Esophagus muscularis mucosa (tissue), 4 donors: Measurements from ENCODE around the gene GJB3.

Experiments
- EP300 ChIP-seq: sonication (generic); formaldehyde crosslinking; IDR thresholded peaks from one replicate; pipeline ENCODE4 v1.6.1; 2017; ENCODE audit warnings: antibody characterized with exemption
- POLR2A ChIP-seq: fragments of 450-650 bp; IDR thresholded peaks from one replicate; pipeline ENCODE4 v1.6.1; 2017; ENCODE audit warnings: antibody characterized with exemption, moderate library complexity, mild to moderate bottlenecking, low read depth
- POLR2AphosphoS5 ChIP-seq, 2 donors: sonication (generic); formaldehyde crosslinking; IDR thresholded peaks; one replicate each; pipeline ENCODE4 v1.6.1; 2017; ENCODE audit warnings: antibody characterized with exemption in 2 of 2
- TF ChIP-seq, protein P1 (sequence below), 3 experiments: fragments of 200-600 bp in 2 of 3; fragments of 450-650 bp in 1 of 3; sonication (generic) in 2 of 3; IDR thresholded peaks; one replicate each; pipeline ENCODE4 v1.5.1; 2017 to 2019; ENCODE audit warnings: antibody characterized with exemption in 3 of 3, mild to moderate bottlenecking in 2 of 3, moderate library complexity in 1 of 3

DNA sequence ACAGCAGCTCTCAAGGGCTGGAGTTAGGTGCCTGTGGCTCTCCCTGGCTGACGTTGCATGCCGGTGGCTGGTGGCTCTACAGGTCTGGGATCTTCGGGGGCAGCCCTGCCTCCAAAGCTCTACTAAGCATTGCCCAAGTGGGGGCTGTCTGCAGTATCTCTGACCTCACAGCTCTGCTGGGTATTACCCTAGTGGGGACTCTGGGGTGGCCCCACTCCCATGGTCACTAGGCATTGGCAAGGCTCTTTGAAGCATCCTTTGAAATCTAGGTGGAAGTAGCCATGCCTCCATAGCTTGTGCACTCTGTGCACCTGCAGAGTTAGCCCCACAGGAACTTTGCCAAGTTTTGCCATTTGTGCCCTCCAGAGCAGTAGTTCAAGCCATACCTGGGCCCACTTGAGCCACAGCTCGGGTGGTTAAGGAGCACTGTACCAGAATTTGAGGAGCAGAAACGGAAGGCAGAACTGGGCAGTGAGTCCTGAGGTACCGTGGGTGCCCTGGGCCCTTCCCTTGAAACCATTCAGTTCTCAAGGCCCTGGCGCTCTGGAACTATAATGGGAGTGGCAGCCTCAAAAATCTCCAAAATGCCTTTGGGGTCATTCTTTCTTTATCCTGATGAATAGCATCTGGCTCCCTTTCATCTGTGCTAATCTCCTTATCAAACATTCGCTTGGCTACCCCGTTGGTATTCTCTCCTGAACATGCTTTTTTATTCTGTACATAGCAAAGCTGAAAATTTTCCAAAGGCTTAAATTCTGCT, 27.2 kb downstream of the GJB3 start:
- TF ChIP-seq, protein P1, sequence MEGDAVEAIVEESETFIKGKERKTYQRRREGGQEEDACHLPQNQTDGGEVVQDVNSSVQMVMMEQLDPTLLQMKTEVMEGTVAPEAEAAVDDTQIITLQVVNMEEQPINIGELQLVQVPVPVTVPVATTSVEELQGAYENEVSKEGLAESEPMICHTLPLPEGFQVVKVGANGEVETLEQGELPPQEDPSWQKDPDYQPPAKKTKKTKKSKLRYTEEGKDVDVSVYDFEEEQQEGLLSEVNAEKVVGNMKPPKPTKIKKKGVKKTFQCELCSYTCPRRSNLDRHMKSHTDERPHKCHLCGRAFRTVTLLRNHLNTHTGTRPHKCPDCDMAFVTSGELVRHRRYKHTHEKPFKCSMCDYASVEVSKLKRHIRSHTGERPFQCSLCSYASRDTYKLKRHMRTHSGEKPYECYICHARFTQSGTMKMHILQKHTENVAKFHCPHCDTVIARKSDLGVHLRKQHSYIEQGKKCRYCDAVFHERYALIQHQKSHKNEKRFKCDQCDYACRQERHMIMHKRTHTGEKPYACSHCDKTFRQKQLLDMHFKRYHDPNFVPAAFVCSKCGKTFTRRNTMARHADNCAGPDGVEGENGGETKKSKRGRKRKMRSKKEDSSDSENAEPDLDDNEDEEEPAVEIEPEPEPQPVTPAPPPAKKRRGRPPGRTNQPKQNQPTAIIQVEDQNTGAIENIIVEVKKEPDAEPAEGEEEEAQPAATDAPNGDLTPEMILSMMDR (IDR thresholded peaks at IDR 0.05), result no peak
- no peak for TF ChIP-seq EP300
- TF ChIP-seq POLR2A, result no peak
- TF ChIP-seq POLR2AphosphoS5 (IDR thresholded peaks at IDR 0.05), result no peak
